WERI-Rb-1 (cell line): ENCODE data around the gene FRS3.

Experiments used
- DNase-seq: peaks from one replicate; pipeline ENCODE4 v3.0.0-alpha.2; 2020
- H3K27ac ChIP-seq: fragments of 250-450 bp; sonication (Bioruptor Pico); 2 replicates; pipeline ENCODE4 v1.5.1; 2020; ENCODE audit warnings: mild to moderate bottlenecking, moderate library complexity
- H3K27me3 ChIP-seq: fragments of 250-450 bp; sonication (Bioruptor Pico); 2 replicates; pipeline ENCODE4 v1.5.1; 2021; ENCODE audit warnings: mild to moderate bottlenecking, low read depth, moderate library complexity; ENCODE audit not compliant: insufficient read depth, severe bottlenecking
- H3K36me3 ChIP-seq: fragments of 250-450 bp; sonication (Bioruptor Pico); 2 replicates; pipeline ENCODE4 v1.5.1; 2020; ENCODE audit warnings: mild to moderate bottlenecking, moderate library complexity
- H3K4me3 ChIP-seq: 2 replicates; pipeline ENCODE4 v1.5.1; 2011; ENCODE audit warnings: low read depth, mild to moderate bottlenecking, control low read depth, low read length
- H3K9me3 ChIP-seq: fragments of 250-450 bp; sonication (Bioruptor Pico); 2 replicates; pipeline ENCODE4 v1.5.1; 2021; ENCODE audit warnings: mild to moderate bottlenecking, moderate library complexity; ENCODE audit not compliant: severe bottlenecking
- CTCF ChIP-seq: IDR thresholded peaks from 2 replicates; pipeline ENCODE4 v1.5.1; 2011; ENCODE audit warnings: low read depth, mild to moderate bottlenecking, control low read depth, inconsistent platforms, low read length

Gene FRS3

DNA sequence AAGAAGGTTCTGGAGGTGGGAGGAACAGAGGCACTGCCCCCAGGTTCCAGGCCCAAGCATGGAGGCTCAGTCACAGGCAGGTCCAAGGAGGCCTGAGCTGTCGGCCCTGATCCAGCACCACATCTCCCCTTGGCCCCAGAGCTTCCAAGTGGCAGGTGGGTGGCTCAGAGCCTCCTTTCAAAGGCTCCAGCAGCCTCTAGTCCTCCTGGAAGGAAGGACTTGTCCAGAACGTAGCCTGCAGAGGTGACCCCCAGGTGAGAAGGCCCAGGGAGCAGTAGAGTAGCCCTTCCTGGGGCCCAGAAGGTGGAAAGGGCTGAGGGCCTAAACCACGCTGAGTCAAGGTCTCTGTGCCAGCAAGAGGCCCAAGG lies 52.0 kb downstream of the FRS3 start:
- Histone ChIP-seq H3K36me3 (no peaks in the 10 kb centered on the region), H3K27ac (no peak overlapping the region), H3K27me3 (no peaks in the 10 kb centered on the region), H3K9me3 (no peaks in the 10 kb centered on the region), H3K4me3 (no peak overlapping the region)
- no peak for DNase-seq
- TF ChIP-seq CTCF, result no peak

- no peak for DNase-seq
- no peaks in the 10 kb centered on the region for H3K36me3 ChIP-seq
- H3K4me3 ChIP-seq, result no peak overlapping the region
- no peaks in the 10 kb centered on the region for H3K27me3 ChIP-seq
- TF ChIP-seq CTCF, result no peak
- H3K9me3 ChIP-seq, result no peaks in the 10 kb centered on the region
- no peak overlapping the region for H3K27ac ChIP-seq
Measured at GRCh38 chr6:41726876-41727275, 52.8 kb downstream of the FRS3 start.

DNA sequence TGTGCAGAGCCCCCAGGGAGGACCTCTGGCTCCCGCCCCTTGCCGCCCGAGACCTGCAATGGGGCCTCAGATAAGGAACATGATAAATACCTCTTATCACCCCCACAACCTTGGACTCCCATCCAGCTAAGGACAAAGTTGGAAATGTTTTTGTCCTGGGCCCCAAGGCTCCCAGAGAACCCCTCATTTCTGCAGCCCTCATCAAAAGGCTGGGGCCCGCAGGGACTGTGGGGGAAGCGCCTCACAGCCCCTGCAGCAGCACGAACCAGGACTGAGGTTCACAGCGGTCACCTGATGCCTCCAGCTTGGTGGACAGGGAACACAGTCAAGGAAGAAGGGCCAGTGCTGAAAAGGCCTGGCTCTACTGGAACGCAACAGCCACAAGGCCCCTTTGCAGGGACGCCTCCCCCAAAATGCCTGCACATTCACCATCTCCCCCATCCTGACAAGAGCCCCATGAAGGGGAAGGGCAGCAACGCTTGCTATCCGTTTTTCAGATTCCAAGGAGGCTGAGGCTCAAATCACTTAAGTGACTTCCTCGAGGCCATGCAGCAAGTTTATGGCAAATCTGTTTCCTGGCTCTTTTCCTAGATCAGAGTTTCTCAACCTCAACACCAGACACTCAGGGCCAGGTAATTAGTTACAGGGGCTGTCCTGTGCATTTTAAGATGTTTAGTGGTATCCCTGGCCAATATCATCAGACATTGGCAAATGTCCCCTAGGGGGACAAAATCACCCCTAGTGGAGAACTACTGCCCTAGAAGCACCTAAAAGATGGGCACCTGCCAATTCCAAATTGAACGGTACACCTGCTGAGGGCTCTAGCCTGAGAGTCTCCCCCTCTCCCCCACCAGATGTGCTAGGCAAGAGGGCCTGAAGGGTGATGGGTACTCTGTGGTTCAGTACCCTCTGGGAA lies 54.9 kb downstream of the FRS3 start:
- TF ChIP-seq CTCF, result 0 out of 2 replicates have a peak, but pooled peaks have one; percentile 1
- Histone ChIP-seq H3K27me3 (no peaks in the 10 kb centered on the region), H3K4me3 (no peak overlapping the region), H3K9me3 (no peaks in the 10 kb centered on the region), H3K27ac (no peak overlapping the region), H3K36me3 (no peaks in the 10 kb centered on the region)
- DNase-seq, result no peak

GRCh38 chr6:41724228-41724580 lies 55.5 kb downstream of the FRS3 start:
- Histone ChIP-seq H3K4me3 (no peak overlapping the region), H3K27ac (peak overlapping the region; percentile 4; the same call in 1 of the 2 replicates), H3K27me3 (no peaks in the 10 kb centered on the region), H3K9me3 (no peaks in the 10 kb centered on the region), H3K36me3 (no peaks in the 10 kb centered on the region)
- no peak for DNase-seq
- no peak for TF ChIP-seq CTCF

- H3K9me3 ChIP-seq, result no peaks in the 10 kb centered on the region
- peak overlapping the region; percentile 4; the same call in 1 of the 2 replicates for H3K27ac ChIP-seq
- TF ChIP-seq CTCF, result no peak
- no peaks in the 10 kb centered on the region for H3K27me3 ChIP-seq
- H3K36me3 ChIP-seq, result no peaks in the 10 kb centered on the region
- H3K4me3 ChIP-seq, result no peak overlapping the region
- DNase-seq, result peak; percentile 78
Measured at GRCh38 chr6:41723530-41724227, 56.0 kb downstream of the FRS3 start.
